T-helper 17 cell (primary cell): Measurements from ENCODE around the gene AXIN1. TPM values are rescaled to one million over a fixed set of nuclear protein-coding genes. Genes with fewer than 3 reads are reported as not detected.
"Not testable (repeated sequence)": the region's sequence is repeated elsewhere in the genome, so short reads cannot be mapped to it uniquely, and the experiment has no call there.

Experiments used
- ATAC-seq: fragments of 150-1000 bp; cut with Tn5 transposase; 2 replicates; pipeline ENCODE4 v1.10.0; 2021; ENCODE audit warnings: mild to moderate bottlenecking, moderate library complexity
- DNase-seq, 3 donors: peaks; one replicate each; pipeline versions ENCODE4 v3.0.0 to v3.0.0-alpha.2; 2020 to 2021
- H3K9me3 ChIP-seq: one replicate; pipeline ENCODE4 v1.7.0; 2013; ENCODE audit warnings: low read length, mild to moderate bottlenecking; ENCODE audit not compliant: control insufficient read depth, poor library complexity, severe bottlenecking
- H3K27ac Mint-ChIP-seq: one replicate; pipeline ENCODE4 v1.8.0; 2022; ENCODE audit warnings: mild to moderate bottlenecking, moderate library complexity, mixed read lengths
- H3K27me3 Mint-ChIP-seq: one replicate; pipeline ENCODE4 v1.8.0; 2022; ENCODE audit warnings: mixed read lengths
- H3K36me3 Mint-ChIP-seq: one replicate; pipeline ENCODE4 v1.8.0; 2022; ENCODE audit warnings: low read depth, mixed read lengths
- H3K4me1 Mint-ChIP-seq: one replicate; pipeline ENCODE4 v1.8.0; 2022; ENCODE audit warnings: mild to moderate bottlenecking, mixed read lengths
- H3K4me3 Mint-ChIP-seq: one replicate; pipeline ENCODE4 v1.8.0; 2022; ENCODE audit warnings: mild to moderate bottlenecking, moderate library complexity, mixed read lengths
- total RNA-seq, 4 donors: library from RNA in 2 of 4; stranded (reverse) in 2 of 4; gene quantifications; one replicate each; pipeline ENCODE4 v1.2.3 and lab custom pipeline; 2022 to 2026

AXIN1 gene
- total RNA-seq, 2 donors from 2014 or later, result 38.9 to 42.5 TPM

- H3K27ac Mint-ChIP-seq, result no peak overlapping the region
- H3K4me1 Mint-ChIP-seq, result peaks cover 2% of the 10 kb centered on the region
- H3K9me3 ChIP-seq, result no peaks in the 10 kb centered on the region
- H3K27me3 Mint-ChIP-seq, result no peaks in the 10 kb centered on the region
- H3K4me3 Mint-ChIP-seq, result no peak overlapping the region
- peaks cover 5% of the 10 kb centered on the region for H3K36me3 Mint-ChIP-seq
- no peak for ATAC-seq
- no peak for DNase-seq
Observed at GRCh38 chr16:264440-264951, 88.0 kb downstream of the AXIN1 start.

GRCh38 chr16:263944-264343 lies 88.6 kb downstream of the AXIN1 start:
- Mint-ChIP-seq H3K4me1 (peaks cover 2% of the 10 kb centered on the region), H3K4me3 (no peak overlapping the region), H3K36me3 (peaks cover 5% of the 10 kb centered on the region), H3K27me3 (no peaks in the 10 kb centered on the region), H3K27ac (no peak overlapping the region)
- ATAC-seq (no peak), DNase-seq (no peak)
- H3K9me3 ChIP-seq, result no peaks in the 10 kb centered on the region

GRCh38 chr16:263182-263774 lies 89.2 kb downstream of the AXIN1 start:
- no peak for DNase-seq
- no peaks in the 10 kb centered on the region for H3K27me3 Mint-ChIP-seq
- peaks cover 2% of the 10 kb centered on the region for H3K4me1 Mint-ChIP-seq

GRCh38 chr16:262121-262745 lies 90.3 kb downstream of the AXIN1 start:
- Mint-ChIP-seq H3K36me3 (peaks cover 5% of the 10 kb centered on the region), H3K27me3 (no peaks in the 10 kb centered on the region), H3K4me3 (no peak overlapping the region), H3K27ac (no peak overlapping the region), H3K4me1 (peaks cover 2% of the 10 kb centered on the region)
- ATAC-seq (no peak), DNase-seq (no peak)
- H3K9me3 ChIP-seq, result no peaks in the 10 kb centered on the region

More at GRCh38 chr16:263182-263774, 89.2 kb downstream of the AXIN1 start:
- no peak for ATAC-seq
- Mint-ChIP-seq H3K4me3 (no peak overlapping the region), H3K36me3 (peaks cover 5% of the 10 kb centered on the region), H3K27ac (no peak overlapping the region)
- H3K9me3 ChIP-seq, result no peaks in the 10 kb centered on the region

- H3K36me3 Mint-ChIP-seq, result peaks cover 5% of the 10 kb centered on the region
- peaks cover 2% of the 10 kb centered on the region for H3K4me1 Mint-ChIP-seq
- DNase-seq, result no peak
Observed at GRCh38 chr16:261031-261691, 91.4 kb downstream of the AXIN1 start.

GRCh38 chr16:260326-260725 lies 92.2 kb downstream of the AXIN1 start:
- no peaks in the 10 kb centered on the region for H3K9me3 ChIP-seq
- Mint-ChIP-seq H3K27ac (no peak overlapping the region), H3K4me3 (no peak overlapping the region), H3K27me3 (no peaks in the 10 kb centered on the region), H3K36me3 (peaks cover 5% of the 10 kb centered on the region), H3K4me1 (no peaks in the 10 kb centered on the region)
- no peak for DNase-seq
- no peak for ATAC-seq

More at GRCh38 chr16:261031-261691, 91.4 kb downstream of the AXIN1 start:
- no peak overlapping the region for H3K27ac Mint-ChIP-seq
- no peaks in the 10 kb centered on the region for H3K27me3 Mint-ChIP-seq
- H3K9me3 ChIP-seq, result no peaks in the 10 kb centered on the region
- H3K4me3 Mint-ChIP-seq, result no peak overlapping the region
- no peak for ATAC-seq

GRCh38 chr16:259814-260253 lies 92.7 kb downstream of the AXIN1 start:
- Mint-ChIP-seq H3K27me3 (no peaks in the 10 kb centered on the region), H3K27ac (no peak overlapping the region), H3K36me3 (peaks cover 5% of the 10 kb centered on the region), H3K4me3 (no peak overlapping the region), H3K4me1 (peaks cover 2% of the 10 kb centered on the region)
- DNase-seq (no peak), ATAC-seq (no peak)
- H3K9me3 ChIP-seq, result no peaks in the 10 kb centered on the region

- Mint-ChIP-seq H3K36me3 (peaks cover 5% of the 10 kb centered on the region), H3K27me3 (no peaks in the 10 kb centered on the region), H3K4me3 (no peak overlapping the region), H3K27ac (no peak overlapping the region), H3K4me1 (peaks cover 2% of the 10 kb centered on the region)
- DNase-seq, result no peak
- no peaks in the 10 kb centered on the region for H3K9me3 ChIP-seq
- ATAC-seq, result no peak
Observed at GRCh38 chr16:259226-259625, 93.3 kb downstream of the AXIN1 start.

GRCh38 chr16:258091-258490 lies 94.4 kb downstream of the AXIN1 start:
- H3K9me3 ChIP-seq, H3K36me3 Mint-ChIP-seq, H3K27ac Mint-ChIP-seq, H3K4me3 Mint-ChIP-seq, DNase-seq, ATAC-seq, H3K4me1 Mint-ChIP-seq, H3K27me3 Mint-ChIP-seq: not testable (repeated sequence)

- no peaks in the 10 kb centered on the region for H3K9me3 ChIP-seq
- no peak overlapping the region for H3K4me3 Mint-ChIP-seq
Observed at GRCh38 chr16:255183-255582, 97.3 kb downstream of the AXIN1 start.

GRCh38 chr16:254461-254860 lies 98.1 kb downstream of the AXIN1 start:
- ATAC-seq (no peak), DNase-seq (no peak)
- Mint-ChIP-seq H3K27ac (no peak overlapping the region), H3K36me3 (no peaks in the 10 kb centered on the region), H3K27me3 (no peaks in the 10 kb centered on the region), H3K4me1 (peaks cover 14% of the 10 kb centered on the region), H3K4me3 (no peak overlapping the region)
- H3K9me3 ChIP-seq, result no peaks in the 10 kb centered on the region

More at GRCh38 chr16:255183-255582, 97.3 kb downstream of the AXIN1 start:
- ATAC-seq, result no peak
- H3K27me3 Mint-ChIP-seq, result no peaks in the 10 kb centered on the region
- no peak overlapping the region for H3K27ac Mint-ChIP-seq
- no peak for DNase-seq
- peaks cover 14% of the 10 kb centered on the region for H3K4me1 Mint-ChIP-seq
- H3K36me3 Mint-ChIP-seq, result no peaks in the 10 kb centered on the region

GRCh38 chr16:253833-254232 lies 98.7 kb downstream of the AXIN1 start:
- no peak overlapping the region for H3K4me3 Mint-ChIP-seq
- no peaks in the 10 kb centered on the region for H3K9me3 ChIP-seq
- DNase-seq (no peak), ATAC-seq (no peak)
- H3K27me3 Mint-ChIP-seq, result no peaks in the 10 kb centered on the region
- H3K4me1 Mint-ChIP-seq, result peaks cover 14% of the 10 kb centered on the region
- H3K36me3 Mint-ChIP-seq, result no peaks in the 10 kb centered on the region
- no peak overlapping the region for H3K27ac Mint-ChIP-seq
